GM12878 (cell line): ENCODE measurements around the gene DYDC2. TPM values are rescaled to one million over a fixed set of nuclear protein-coding genes. Genes with fewer than 3 reads are reported as not detected.

Experiments used
- ATAC-seq: fragments of 200-7000 bp; cut with Tn5 transposase; 3 replicates; pipeline ENCODE4 v1.9.1; 2020; ENCODE audit warnings: mild to moderate bottlenecking, moderate library complexity
- BruUV-seq: library from RNA; stranded (reverse); fragments of 400-500 nt; replicated peaks from 2 replicates; lab custom pipeline; 2021; lab: Mats Ljungman, UMichigan
- CTCF ChIA-PET: fragments of 300-600 bp; sonication (Branson Sonifier 250); formaldehyde crosslinking; extraction: SDS; loops from one replicate; lab custom pipeline; 2021; ENCODE audit warnings: inconsistent platforms; lab: Yijun Ruan, JAX
- POLR2A ChIA-PET: fragments of 350-600 bp; formaldehyde crosslinking; extraction: SDS; loops from one replicate; lab custom pipeline; 2021; ENCODE audit warnings: inconsistent platforms; lab: Charles Lee
- RAD21 ChIA-PET: fragments of 300-600 bp; sonication (Branson Sonifier 250); formaldehyde crosslinking; loops from one replicate; lab custom pipeline; 2023; ENCODE audit warnings: antibody characterized with exemption; ENCODE audit not compliant: unreplicated experiment; lab: Charles Lee
- SMC1A ChIA-PET: fragments of 300-600 bp; sonication (Branson Sonifier 250); formaldehyde crosslinking; loops from one replicate; lab custom pipeline; 2023; ENCODE audit not compliant: unreplicated experiment, uncharacterized antibody; lab: Charles Lee
- DNase-seq: peaks from one replicate; pipeline ENCODE4 v3.0.0-alpha.2; 2011; ENCODE audit warnings: low read depth, low spot score
- FAIRE-seq: peaks from 3 replicates; lab custom pipeline; 2011; peaks lifted over from hg19 to GRCh38; lab: Jason Lieb, UNC
- H2AFZ ChIP-seq: 2 replicates; pipeline ENCODE4 v1.6.0; 2011; ENCODE audit warnings: low read depth, low read length, control low read depth; ENCODE audit not compliant: control insufficient read depth
- H3K27ac ChIP-seq: 2 replicates; pipeline ENCODE4 v1.5.1; 2011; ENCODE audit warnings: control low read depth; ENCODE audit not compliant: control insufficient read depth, insufficient read depth
- H3K27me3 ChIP-seq, 2 experiments: replicated peaks in 1 of 2; 2 replicates each; pipeline versions ENCODE4 v1.6.0 to v1.6.1; 2011; ENCODE audit warnings: low read length in 1 of 2; ENCODE audit not compliant: control insufficient read depth in 2 of 2, insufficient read depth in 2 of 2
- H3K36me3 ChIP-seq, 2 experiments: 2 replicates each; pipeline ENCODE4 v1.5.1; 2011; ENCODE audit warnings: low read length in 1 of 2; ENCODE audit not compliant: control insufficient read depth in 2 of 2, insufficient read depth in 2 of 2
- H3K4me1 ChIP-seq: 2 replicates; pipeline ENCODE4 v1.6.1; 2011; ENCODE audit warnings: mild to moderate bottlenecking, low read length, moderate library complexity, mixed read lengths; ENCODE audit not compliant: control insufficient read depth, insufficient read depth
- H3K4me2 ChIP-seq: 2 replicates; pipeline ENCODE4 v1.6.0; 2011; ENCODE audit warnings: control low read depth; ENCODE audit not compliant: control insufficient read depth, insufficient read depth
- H3K4me3 ChIP-seq: fragments of 200-600 bp; sonication (generic); 2 replicates; pipeline ENCODE4 v1.5.1; 2016
- H3K79me2 ChIP-seq: 2 replicates; pipeline ENCODE4 v1.6.0; 2011; ENCODE audit warnings: low read length; ENCODE audit not compliant: control insufficient read depth, insufficient read depth
- H3K9ac ChIP-seq: 2 replicates; pipeline ENCODE4 v1.8.0; 2011; ENCODE audit warnings: low read length, control low read depth, mixed read lengths; ENCODE audit not compliant: control insufficient read depth, insufficient read depth
- H3K9me3 ChIP-seq: replicated peaks from 3 replicates; pipeline ENCODE4 v1.5.1; 2011; ENCODE audit warnings: mild to moderate bottlenecking, low read length; ENCODE audit not compliant: control insufficient read depth, insufficient read depth
- H4K20me1 ChIP-seq: 2 replicates; pipeline ENCODE4 v1.6.0; 2011; ENCODE audit not compliant: control insufficient read depth, insufficient read depth
- BACH1 ChIP-seq: fragments of 450-650 bp; IDR thresholded peaks from 2 replicates; pipeline ENCODE4 v1.6.1; 2017; ENCODE audit warnings: mild to moderate bottlenecking, borderline replicate concordance
- CBX5 ChIP-seq: sonication (generic); IDR thresholded peaks from 2 replicates; pipeline ENCODE4 v1.6.1; 2016; ENCODE audit warnings: low read depth, moderate library complexity, mild to moderate bottlenecking, inconsistent platforms
- HDAC2 ChIP-seq: fragments of 200-600 bp; sonication (generic); IDR thresholded peaks from 2 replicates; pipeline ENCODE4 v1.6.1; 2017
- MYC ChIP-seq: IDR thresholded peaks from 2 replicates; pipeline ENCODE4 v1.6.1; 2011; ENCODE audit warnings: mild to moderate bottlenecking, low read length, moderate library complexity, inconsistent platforms; ENCODE audit not compliant: insufficient read depth, insufficient replicate concordance, insufficient read length, severe bottlenecking
- NR2C2 ChIP-seq: IDR thresholded peaks from 2 replicates; pipeline ENCODE4 v1.6.1; 2011; ENCODE audit warnings: borderline replicate concordance, low read depth; ENCODE audit not compliant: control insufficient read depth, insufficient read length
- SMARCA5 ChIP-seq: fragments of 450-650 bp; IDR thresholded peaks from 2 replicates; pipeline ENCODE4 v1.6.1; 2017; ENCODE audit warnings: mild to moderate bottlenecking
- ZNF24 ChIP-seq: fragments of 450-650 bp; IDR thresholded peaks from 2 replicates; pipeline ENCODE4 v1.6.1; 2017; ENCODE audit warnings: antibody characterized with exemption, mild to moderate bottlenecking
- WGBS: methylation state at CpG from one replicate; pipeline ENCODE4 v1.1.6; 2016; ENCODE audit warnings: low lambda C conversion rate; ENCODE audit not compliant: insufficient replicate concordance, insufficient coverage; ENCODE audit errors: missing lambda C conversion rate; 5-methylcytosine and 5-hydroxymethylcytosine counted together
- in situ Hi-C: fragments of 300-500 bp; cut with MboI; formaldehyde crosslinking; loops from 9 replicates; pipeline ENCODE4 v1.14.3; 2018; ENCODE audit warnings: mixed read lengths
- intact Hi-C: fragments of 100-400 bp; cut with micrococcal nuclease; formaldehyde crosslinking; loops from one replicate; pipeline ENCODE4 v1.14.2; 2022; ENCODE audit not compliant: unreplicated experiment
- polyA plus RNA-seq, 11 experiments: library from polyadenylated mRNA; depleted of rRNA in 4 of 11; unstranded in 6 of 11; stranded (reverse) in 5 of 11; fragments of >200 nt; fragmentation: Nextera tagmentation in 4 of 11; fragmentation: Illumina TruSeq in 1 of 11; extraction: Ambion mirVana in 4 of 11; extraction: Trizol in 1 of 11; gene quantifications; 1 replicate in 1 of 11; 2 replicates in 10 of 11; pipeline versions ENCODE4 v1.2.1 to v1.2.3, GENCODE V29; 2011 to 2016; ENCODE audit warnings: inconsistent platforms in 2 of 11, missing spikeins in 2 of 11, low read depth in 1 of 11
- total RNA-seq, 4 experiments: library from RNA; depleted of rRNA in 3 of 4; stranded (reverse); fragments of >200 nt in 3 of 4; fragmentation: Illumina TruSeq in 1 of 4; extraction: Trizol in 1 of 4; gene quantifications; 2 replicates each; pipeline versions ENCODE4 v1.2.1 to v1.2.3, GENCODE V29; 2013 to 2021
- TF ChIP-seq, protein P1 (sequence below): fragments of 450-650 bp; IDR thresholded peaks from 2 replicates; pipeline ENCODE4 v1.6.1; 2017; ENCODE audit warnings: borderline replicate concordance

Gene DYDC2
- total and polyA plus RNA-seq, 10 of the 15 experiments (the other 5 are each of a cell fraction or from before 2014, with no cell fraction given) = 0.18 TPM; not detected in 9

DNA sequence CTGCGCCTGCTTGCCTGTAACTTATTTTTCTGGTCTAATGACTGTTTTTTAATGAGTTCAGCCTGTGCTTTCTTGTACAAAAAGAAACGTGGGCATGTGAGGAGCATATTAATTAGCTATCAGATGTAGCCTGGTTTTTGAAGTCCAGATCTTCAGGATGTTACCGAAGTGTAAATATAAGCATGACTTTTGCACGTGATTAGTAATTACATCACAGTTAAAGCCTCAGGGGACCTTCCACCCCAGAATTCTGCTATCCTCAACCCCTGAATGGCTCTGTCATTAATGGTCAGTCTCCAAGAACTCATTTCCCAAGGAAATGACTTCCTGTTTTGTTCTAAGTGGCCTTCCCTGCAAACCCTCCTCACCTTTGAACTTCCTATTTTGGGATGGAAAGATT is 49.6 kb downstream of the DYDC2 start:
- RAD21 ChIA-PET = no interaction called here
- H3K4me1 ChIP-seq = no peaks in the 10 kb centered on the region; the same call in 1 of the 2 replicates
- intact Hi-C loops (no loop called here), in situ Hi-C loops (no loop called here)
- ATAC-seq = no peak
- no peak overlapping the region for H3K9ac ChIP-seq
- CTCF ChIA-PET = interaction anchor here (0.7 to 2.3 kb wide), 7 partner anchors 15 to 613 kb away, joined by 3 to 7 read pairs (median 3); no protein-coding TSS in a partner anchor
- TF ChIP-seq MYC = no peak
- no peak overlapping the region for H3K27ac ChIP-seq
- SMC1A ChIA-PET = interaction anchor here (1.3 kb wide), 1 partner anchor 39 kb away, joined by 3 read pairs; no protein-coding TSS in a partner anchor
- H3K4me3 ChIP-seq = no peak overlapping the region
- no peak for DNase-seq
- H3K27me3 ChIP-seq = peaks cover 0 to 3% of the 10 kb centered on the region in 2 experiments; a peak in 2 of 4 replicates
- FAIRE-seq = no peak
- POLR2A ChIA-PET = no interaction called here
- BruUV-seq = no TSS peak
- H4K20me1 ChIP-seq = no peaks in the 10 kb centered on the region
- no peak overlapping the region for H3K4me2 ChIP-seq
- no peaks in the 10 kb centered on the region for H3K36me3 ChIP-seq
- no peaks in the 10 kb centered on the region for H3K79me2 ChIP-seq
- no peaks in the 10 kb centered on the region for H3K9me3 ChIP-seq
- WGBS = 52% methylated on average over 4 of the region's 4 CpGs
- no peak overlapping the region for H2AFZ ChIP-seq

DNA sequence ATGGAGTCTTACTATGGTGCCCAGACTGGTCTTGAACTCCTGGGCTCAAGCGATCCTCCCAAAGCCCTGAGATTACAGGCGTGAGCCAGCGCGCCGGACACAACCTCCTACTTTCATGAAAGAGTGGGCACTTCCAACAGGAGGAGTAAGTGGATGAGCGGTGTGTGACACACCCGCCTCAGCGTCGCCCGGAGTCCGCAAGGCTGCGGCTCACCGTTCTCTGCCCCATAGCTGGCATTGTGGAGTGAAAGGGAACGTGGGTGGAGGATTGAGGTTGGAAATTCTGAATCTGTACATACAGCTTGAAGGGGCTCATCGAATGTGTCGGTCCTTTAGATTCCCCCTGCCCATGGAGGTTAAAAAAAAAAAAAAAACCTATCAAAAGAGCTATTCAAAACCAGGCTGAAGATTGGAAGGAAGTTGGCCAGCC is 51.2 kb downstream of the DYDC2 start:
- Histone ChIP-seq H3K79me2 (no peaks in the 10 kb centered on the region), H3K4me2 (peak overlapping the region; percentile 68), H3K36me3 (no peaks in the 10 kb centered on the region), H3K9me3 (no peaks in the 10 kb centered on the region), H2AFZ (peak overlapping the region; percentile 88), H3K9ac (peak overlapping the region; percentile 64), H3K4me1 (no peaks in the 10 kb centered on the region; the same call in 1 of the 2 replicates)
- intact Hi-C loops = no loop called here
- in situ Hi-C loops = no loop called here
- RAD21 ChIA-PET = interaction anchor here (0.9 to 3.3 kb wide), 4 partner anchors 13 to 191 kb away, joined by 3 to 22 read pairs (median 8); no protein-coding TSS in a partner anchor
- no TSS peak for BruUV-seq
- CTCF ChIA-PET = interaction anchor here (1.3 to 1.8 kb wide), 2 partner anchors 14 to 25 kb away, joined by 4 to 8 read pairs; no protein-coding TSS in a partner anchor
- SMC1A ChIA-PET = interaction anchor here (0.8 to 1.4 kb wide), 3 partner anchors 19 to 98 kb away, joined by 3 to 5 read pairs (median 4); no protein-coding TSS in a partner anchor
- TF ChIP-seq CBX5 (no peak), HDAC2 (no peak), BACH1 (no peak), ZNF24 (no peak), NR2C2 (no peak), SMARCA5 (no peak)
- TF ChIP-seq, protein P1, sequence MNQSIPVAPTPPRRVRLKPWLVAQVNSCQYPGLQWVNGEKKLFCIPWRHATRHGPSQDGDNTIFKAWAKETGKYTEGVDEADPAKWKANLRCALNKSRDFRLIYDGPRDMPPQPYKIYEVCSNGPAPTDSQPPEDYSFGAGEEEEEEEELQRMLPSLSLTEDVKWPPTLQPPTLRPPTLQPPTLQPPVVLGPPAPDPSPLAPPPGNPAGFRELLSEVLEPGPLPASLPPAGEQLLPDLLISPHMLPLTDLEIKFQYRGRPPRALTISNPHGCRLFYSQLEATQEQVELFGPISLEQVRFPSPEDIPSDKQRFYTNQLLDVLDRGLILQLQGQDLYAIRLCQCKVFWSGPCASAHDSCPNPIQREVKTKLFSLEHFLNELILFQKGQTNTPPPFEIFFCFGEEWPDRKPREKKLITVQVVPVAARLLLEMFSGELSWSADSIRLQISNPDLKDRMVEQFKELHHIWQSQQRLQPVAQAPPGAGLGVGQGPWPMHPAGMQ = no peak
- TF ChIP-seq, all 136 proteins: peak for 0
- POLR2A ChIA-PET = interaction anchor here (0.7 to 1.4 kb wide), 3 partner anchors 14 to 1291 kb away, joined by 3 to 10 read pairs (median 3); no protein-coding TSS in a partner anchor
- DNase-seq (no peak), FAIRE-seq (no peak), ATAC-seq (peak; percentile 18)
- peaks cover 0 to 3% of the 10 kb centered on the region in 2 experiments; a peak in 2 of 4 replicates for H3K27me3 ChIP-seq
- no peak overlapping the region for H3K27ac ChIP-seq
- H3K4me3 ChIP-seq = peak overlapping the region; percentile 77
- no peaks in the 10 kb centered on the region for H4K20me1 ChIP-seq
- WGBS = 32% methylated on average over 16 of the region's 16 CpGs
